Lower leg skin (tissue), 3 donors: Measurements from ENCODE around the gene CMIP.

Experiments used
- POLR2A ChIP-seq, 2 donors: fragments of 450-650 bp; IDR thresholded peaks; one replicate each; pipeline ENCODE4 v1.6.1; 2016 to 2017; ENCODE audit warnings: antibody characterized with exemption in 2 of 2, mild to moderate bottlenecking in 1 of 2, moderate library complexity in 1 of 2
- TF ChIP-seq, protein P1 (sequence below), 3 donors: fragments of 450-650 bp; IDR thresholded peaks; one replicate each; pipeline ENCODE4 v1.5.1; 2016; ENCODE audit warnings: antibody characterized with exemption in 3 of 3, mild to moderate bottlenecking in 3 of 3, moderate library complexity in 2 of 3

DNA sequence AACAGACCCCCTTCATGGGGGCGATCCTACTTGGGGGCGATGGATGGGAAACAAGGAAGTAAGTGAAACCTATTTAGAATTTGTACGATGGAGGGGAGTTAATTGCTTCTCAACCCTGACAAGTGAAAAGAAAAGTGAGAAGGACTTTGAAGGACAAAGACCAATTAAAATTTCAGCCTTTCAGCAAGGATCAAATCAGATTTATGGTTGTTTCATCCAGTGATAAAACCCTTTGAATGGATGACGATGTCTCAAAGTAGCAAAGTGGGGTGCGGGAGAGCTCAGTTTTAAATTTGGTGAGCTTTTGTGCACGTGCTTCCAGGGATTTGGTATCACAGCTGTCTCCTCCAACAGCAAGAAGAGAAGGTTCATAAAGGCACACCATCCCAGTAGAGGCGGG, 51.7 kb downstream of the CMIP start:
- TF ChIP-seq POLR2A (IDR thresholded peaks at IDR 0.05) = no peak
- TF ChIP-seq, protein P1, sequence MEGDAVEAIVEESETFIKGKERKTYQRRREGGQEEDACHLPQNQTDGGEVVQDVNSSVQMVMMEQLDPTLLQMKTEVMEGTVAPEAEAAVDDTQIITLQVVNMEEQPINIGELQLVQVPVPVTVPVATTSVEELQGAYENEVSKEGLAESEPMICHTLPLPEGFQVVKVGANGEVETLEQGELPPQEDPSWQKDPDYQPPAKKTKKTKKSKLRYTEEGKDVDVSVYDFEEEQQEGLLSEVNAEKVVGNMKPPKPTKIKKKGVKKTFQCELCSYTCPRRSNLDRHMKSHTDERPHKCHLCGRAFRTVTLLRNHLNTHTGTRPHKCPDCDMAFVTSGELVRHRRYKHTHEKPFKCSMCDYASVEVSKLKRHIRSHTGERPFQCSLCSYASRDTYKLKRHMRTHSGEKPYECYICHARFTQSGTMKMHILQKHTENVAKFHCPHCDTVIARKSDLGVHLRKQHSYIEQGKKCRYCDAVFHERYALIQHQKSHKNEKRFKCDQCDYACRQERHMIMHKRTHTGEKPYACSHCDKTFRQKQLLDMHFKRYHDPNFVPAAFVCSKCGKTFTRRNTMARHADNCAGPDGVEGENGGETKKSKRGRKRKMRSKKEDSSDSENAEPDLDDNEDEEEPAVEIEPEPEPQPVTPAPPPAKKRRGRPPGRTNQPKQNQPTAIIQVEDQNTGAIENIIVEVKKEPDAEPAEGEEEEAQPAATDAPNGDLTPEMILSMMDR (IDR thresholded peaks at IDR 0.05) = no peak
